GM12865 (cell line): ENCODE results near the gene VPS26A.
"Not testable (repeated sequence)": the region's sequence is repeated elsewhere in the genome, so short reads cannot be mapped to it uniquely, and the experiment has no call there.

Source experiments
- DNase-seq: peaks from one replicate; pipeline ENCODE4 v3.0.0; 2010; ENCODE audit warnings: low read depth
- H3K4me3 ChIP-seq: 2 replicates; pipeline ENCODE4 v1.5.1; 2011; ENCODE audit warnings: mild to moderate bottlenecking, low read depth, low read length, control low read depth
- TF ChIP-seq, protein P1 (sequence below): IDR thresholded peaks from 2 replicates; pipeline ENCODE4 v1.5.1; 2011; ENCODE audit warnings: low read length, control low read depth, low read depth, inconsistent platforms; ENCODE audit not compliant: insufficient read depth; ENCODE audit errors: missing control alignments

Gene VPS26A

DNA sequence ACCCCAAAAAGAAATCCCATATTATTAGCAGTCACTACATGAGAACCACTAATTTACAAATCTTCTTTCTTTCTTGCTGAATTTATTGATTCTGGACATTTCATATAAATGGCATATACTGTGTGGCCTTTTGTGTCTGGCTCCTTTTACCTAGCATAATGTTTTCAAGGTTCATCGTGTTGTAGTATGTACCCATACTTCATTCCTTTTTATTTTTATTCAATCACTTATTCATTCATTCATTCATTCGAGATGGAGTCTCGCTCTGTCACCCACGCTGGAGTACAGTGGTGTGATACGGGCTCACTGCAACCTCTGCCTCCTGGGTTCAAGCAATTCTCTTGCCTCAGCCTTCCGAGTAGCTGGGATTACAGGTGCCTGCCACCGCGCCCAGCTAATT is 21.9 kb downstream of the VPS26A start:
- H3K4me3 ChIP-seq = no peak overlapping the region
- TF ChIP-seq, protein P1, sequence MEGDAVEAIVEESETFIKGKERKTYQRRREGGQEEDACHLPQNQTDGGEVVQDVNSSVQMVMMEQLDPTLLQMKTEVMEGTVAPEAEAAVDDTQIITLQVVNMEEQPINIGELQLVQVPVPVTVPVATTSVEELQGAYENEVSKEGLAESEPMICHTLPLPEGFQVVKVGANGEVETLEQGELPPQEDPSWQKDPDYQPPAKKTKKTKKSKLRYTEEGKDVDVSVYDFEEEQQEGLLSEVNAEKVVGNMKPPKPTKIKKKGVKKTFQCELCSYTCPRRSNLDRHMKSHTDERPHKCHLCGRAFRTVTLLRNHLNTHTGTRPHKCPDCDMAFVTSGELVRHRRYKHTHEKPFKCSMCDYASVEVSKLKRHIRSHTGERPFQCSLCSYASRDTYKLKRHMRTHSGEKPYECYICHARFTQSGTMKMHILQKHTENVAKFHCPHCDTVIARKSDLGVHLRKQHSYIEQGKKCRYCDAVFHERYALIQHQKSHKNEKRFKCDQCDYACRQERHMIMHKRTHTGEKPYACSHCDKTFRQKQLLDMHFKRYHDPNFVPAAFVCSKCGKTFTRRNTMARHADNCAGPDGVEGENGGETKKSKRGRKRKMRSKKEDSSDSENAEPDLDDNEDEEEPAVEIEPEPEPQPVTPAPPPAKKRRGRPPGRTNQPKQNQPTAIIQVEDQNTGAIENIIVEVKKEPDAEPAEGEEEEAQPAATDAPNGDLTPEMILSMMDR = no peak
- no peak for DNase-seq

DNA sequence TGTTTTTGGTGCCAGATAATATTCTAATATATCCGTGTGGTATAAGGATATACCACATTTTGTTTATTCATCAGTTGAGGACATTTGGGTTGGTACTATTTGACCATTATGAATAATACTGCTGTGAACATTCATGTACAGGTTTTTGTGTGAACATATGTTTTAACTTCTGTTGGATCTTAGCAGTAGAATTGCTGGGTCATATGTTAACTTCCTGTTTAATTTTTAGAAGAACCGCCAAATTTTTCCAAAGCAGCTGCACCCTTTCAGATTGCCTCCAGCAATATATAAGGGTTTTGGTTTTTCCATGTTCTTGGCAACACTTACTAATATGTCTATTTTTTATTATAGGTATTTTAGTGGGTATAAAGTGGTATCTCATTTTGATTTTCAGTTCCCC is 22.8 kb downstream of the VPS26A start:
- TF ChIP-seq, protein P1 = no peak
- no peak for DNase-seq
- no peak overlapping the region for H3K4me3 ChIP-seq

DNA sequence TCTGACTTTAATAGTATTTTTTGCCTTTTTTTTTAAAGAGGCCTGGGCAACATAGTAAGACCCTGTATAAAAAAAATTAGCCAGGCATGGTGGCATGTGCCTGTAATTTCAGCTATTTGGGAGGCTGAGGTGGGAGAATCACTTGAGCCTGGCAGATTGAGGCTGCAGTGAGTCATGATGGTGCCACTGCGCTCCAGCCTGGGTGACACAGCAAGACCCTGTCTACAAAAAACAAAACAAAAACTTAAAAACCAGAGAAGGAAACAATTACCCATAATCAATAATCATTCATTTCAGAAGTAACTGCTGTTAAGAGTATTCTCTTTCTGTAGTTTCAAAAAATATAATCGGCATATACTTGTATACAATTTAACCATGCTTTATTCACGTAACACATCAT is 28.0 kb downstream of the VPS26A start:
- TF ChIP-seq, protein P1 = no peak
- H3K4me3 ChIP-seq = no peak overlapping the region
- no peak for DNase-seq

DNA sequence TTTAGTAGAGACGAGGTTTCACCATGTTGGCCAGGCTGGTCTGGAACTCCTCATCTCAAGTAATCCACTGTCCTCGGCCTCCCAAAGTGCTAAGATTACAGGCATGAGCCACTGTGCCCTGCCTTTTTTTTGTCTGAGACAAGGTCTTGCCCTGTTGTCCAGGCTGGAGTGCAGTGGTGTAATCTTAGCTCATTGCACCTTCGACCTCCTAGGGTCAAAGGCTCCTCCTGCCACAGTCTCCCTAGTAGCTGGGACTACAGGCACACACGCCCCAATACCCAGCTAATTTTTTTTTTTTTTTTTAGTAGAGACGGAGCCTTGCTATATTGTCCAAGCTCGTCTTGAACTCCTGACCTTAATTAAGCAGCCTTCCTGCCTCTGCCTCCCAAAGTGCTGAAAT is 29.2 kb downstream of the VPS26A start:
- no peak overlapping the region for H3K4me3 ChIP-seq
- no peak for DNase-seq
- TF ChIP-seq, protein P1 = no peak

DNA sequence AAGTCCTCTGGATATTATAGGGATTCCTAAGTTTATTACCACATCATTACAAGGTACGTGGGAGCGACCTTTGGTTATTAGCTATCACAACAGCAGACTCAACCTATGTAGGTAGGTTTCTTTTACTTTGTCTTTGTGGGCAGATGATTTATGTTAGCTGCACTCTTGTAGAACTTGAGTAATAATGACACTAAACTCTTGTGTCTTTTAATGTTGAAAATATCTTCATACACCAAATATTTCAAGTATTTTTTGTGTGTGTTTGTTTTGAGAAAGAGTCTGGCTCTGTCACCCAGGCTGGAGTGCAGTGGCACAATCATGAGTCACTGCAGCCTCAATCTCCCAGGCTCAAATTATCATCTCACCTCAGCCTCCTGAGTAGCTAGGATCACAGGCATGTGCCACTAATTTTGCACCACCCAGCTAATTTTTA is 36.8 kb downstream of the VPS26A start:
- no peak overlapping the region for H3K4me3 ChIP-seq
- no peak for DNase-seq
- TF ChIP-seq, protein P1 = no peak

DNA sequence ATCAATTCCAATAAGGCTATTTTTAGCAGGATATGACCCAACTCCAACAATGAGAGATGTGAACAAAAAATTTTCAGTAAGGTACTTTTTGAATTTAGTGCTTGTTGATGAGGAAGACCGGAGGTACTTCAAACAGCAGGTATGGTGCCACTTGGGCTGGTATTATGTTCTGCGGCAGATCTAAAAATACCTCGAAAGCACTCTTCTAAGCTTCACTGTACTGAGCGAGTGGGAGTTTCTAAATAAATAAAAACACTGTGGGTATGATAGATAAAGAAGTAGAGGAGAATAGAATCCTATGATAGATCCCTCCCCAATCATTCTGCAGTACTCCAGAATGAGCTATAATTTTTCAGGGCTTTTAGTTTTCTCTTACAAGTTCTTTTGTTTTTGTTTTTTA is 44.5 kb downstream of the VPS26A start:
- H3K4me3 ChIP-seq = no peak overlapping the region
- DNase-seq = no peak
- TF ChIP-seq, protein P1 = no peak

DNA sequence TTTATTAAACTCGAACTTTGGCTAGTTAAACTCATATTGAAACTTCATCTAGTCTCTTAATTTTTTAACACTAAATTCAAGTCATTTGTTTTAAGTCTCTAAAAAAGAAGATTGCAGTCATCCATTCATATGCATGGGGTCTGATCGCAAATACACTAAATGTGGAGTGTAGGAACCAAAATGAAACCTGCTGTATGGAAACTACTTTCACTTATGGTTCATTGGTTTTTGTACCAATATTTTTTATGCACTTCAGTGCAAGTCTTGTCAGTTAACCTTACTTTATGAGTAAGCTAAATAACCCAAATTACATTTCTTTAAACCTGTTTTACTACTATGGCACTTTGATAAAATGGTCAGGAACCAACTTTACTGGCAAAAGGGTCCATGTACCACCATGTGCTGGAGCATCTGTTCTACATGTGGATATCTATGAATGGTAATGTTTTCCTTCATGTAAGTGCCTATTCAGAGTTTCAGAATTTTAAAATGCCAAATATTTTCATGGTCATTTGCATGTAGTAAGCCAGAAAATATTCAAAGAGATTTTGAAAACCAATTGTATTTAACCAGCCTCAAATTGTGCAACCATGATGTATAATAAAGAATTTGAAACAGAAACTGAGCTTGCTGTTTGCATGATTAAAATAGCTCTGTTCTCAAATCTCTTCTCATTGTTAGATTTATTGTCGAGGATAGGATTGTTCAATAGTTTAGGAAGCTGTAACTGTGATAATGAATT is 48.4 kb downstream of the VPS26A start:
- DNase-seq = peak; percentile 23
- TF ChIP-seq, protein P1 = no peak
- no peak overlapping the region for H3K4me3 ChIP-seq

DNA sequence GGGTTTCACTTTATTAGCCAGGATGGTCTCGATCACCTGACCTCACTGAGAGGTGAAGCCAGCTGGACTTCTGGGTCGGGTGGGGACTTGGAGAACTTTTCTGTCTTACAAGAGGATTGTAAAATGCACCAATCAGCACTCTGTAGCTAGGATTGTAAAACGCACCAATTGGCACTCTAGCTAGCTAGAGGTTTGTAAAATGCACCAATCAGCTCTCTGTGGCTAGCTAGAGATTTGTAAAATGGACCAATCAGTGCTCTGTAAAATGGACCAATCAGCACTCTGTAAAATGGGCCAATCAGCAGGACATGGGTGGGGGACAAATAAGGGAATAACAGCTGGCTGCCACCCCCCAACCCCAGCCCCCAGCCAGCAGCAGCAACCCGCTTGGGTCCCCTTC is 51.3 kb downstream of the VPS26A start:
- DNase-seq, H3K4me3 ChIP-seq: not testable (repeated sequence)
